ENCODE data around the gene DHX38.
A peak's percentile ranks its signal among the peaks of the same experiment; 100 is the strongest.

DHX38 gene

DNA sequence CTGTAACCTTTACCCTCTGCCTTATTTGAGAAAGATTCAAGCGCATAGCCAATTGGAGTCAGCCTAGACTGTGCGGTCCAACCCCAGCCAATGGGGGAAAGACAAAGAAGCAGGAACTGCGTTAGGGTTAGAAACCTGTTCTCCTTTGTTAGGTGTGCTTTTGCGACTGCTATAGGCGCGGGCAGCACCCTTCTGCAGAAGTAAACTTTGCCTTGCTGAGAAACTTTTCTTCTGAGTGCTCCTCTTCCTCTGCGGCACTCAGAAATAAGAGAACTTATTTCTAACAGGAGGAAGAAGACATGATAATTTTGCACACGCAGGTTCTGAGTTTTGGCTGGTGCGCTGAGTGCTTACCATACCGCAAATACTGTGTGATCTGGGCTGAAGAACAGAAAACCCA is 9.2 kb upstream of the DHX38 start:
- DNase-seq = no peak

DNA sequence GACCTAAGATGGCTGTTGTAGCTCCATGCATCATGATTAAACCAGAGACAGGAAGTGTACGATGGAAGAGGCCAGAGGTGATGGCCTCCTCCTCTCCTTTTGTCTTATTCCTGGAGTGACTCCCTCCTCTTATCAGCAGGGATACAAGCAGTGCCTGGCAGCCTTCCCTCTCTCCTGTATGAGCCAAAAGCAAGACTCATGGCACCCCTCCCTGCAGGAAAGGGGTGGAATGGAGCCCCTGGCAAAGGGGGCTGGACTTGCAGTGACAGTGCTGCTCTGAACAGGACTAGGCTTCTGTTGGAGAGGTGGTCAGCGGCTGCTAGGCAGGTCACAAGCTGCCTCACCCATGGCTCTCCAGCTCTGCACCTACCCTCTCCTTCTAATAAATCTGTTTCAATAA is 8.6 kb upstream of the DHX38 start:
- no peak for DNase-seq

DNA sequence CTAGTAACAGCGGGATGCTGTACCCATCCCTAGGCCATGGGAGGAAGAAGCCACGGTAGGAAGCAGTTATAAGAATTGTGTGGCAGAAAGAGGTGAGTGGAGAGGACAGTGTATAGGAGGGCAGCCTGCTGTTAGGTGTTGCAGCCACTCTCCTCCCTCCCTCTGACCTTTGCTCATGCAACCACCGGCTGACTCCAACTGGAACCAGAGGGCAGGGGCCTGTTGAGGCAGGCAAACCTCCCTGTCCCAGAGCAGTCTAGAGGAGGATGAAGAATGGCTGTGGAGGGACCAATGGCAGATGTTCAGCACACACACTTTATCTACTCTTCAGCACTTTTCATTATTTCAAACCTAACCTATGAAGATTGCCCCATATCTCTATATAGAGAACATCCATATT is 2.4 kb upstream of the DHX38 start:
- no peak for DNase-seq

DNA sequence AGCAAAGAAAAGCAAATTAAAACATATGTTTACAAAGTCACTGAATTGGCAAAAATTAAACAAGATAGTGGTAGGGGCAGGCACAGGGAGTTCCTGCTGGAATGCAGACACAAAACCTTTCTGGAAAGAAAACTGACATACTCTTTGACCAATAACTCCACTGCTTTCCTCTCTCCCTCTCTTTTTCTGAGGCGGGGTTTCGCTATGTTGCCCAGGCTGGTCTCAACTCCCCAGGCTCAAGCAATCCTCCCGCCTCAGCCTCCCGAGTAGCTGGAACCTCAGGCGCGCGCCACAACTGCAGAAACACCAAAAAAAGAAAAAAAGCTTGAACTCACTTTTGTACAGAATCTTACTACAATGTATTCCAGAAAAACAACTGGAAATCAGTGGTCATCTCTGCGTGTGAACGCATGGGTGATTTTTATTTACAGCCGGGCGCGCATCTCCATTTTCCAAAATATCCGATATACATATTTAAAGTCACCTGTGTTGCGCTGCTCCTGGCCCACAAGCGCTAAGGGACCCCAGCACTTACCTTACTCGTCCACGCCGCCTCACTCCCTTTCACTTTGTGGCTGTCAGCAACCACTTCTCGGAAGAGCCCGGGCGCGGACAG is 707 bp upstream of the DHX38 start:
- no peak for DNase-seq

DNA sequence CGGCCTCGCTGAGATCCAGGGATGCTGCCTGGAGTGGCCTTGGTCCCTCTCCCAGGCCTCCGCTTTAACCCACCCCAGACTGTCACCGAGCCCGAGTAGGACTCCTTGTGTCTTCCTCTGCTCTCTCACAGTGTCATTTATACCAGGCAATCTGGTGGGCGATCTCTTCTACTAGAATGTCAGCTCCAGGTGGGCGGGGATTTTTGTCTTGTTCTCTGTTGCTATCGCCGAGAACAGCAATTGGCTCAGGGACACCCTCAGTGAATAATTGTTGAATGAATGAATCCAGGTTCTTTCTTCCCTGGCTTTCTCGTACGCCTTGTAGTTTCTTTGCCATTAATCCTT is 591 bp downstream of the DHX38 start:
- DNase-seq = no peak

DNA sequence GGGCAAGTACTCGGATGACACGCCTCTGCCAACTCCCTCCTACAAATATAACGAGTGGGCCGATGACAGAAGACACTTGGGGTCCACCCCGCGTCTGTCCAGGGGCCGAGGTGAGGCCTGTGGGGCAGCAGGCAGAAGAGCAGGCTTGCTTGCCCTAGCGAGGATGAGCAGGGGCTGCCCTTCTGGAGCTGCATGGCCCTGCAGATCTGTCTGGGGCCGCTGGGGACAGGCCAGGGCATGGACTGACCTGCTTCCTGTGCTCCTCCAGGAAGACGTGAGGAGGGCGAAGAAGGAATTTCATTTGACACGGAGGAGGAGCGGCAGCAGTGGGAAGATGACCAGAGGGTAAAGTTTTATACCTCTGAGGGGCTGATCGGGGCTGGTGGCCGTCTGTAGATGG is 5.3 kb downstream of the DHX38 start:
- DNase-seq = no peak

DNA sequence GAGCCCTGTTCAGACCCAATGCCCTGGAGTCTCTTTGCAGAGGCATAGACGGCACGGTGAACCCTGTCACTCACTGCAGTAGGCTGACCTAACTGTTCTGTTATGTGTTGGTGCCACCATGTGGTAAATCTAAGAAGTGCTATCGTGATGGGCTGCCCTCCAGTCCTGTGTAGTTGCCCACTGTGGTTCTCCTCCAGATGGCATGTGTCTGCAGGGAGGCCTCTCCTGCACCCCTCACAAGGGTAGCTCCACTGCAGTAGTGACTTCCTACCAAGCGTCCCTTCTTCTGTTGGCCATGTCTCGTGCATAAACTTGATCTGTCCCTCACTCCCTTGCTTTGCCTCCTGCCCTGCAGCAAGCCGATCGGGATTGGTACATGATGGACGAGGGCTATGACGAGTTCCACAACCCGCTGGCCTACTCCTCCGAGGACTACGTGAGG is 5.8 kb downstream of the DHX38 start:
- DNase-seq = peak; percentile 2

DNA sequence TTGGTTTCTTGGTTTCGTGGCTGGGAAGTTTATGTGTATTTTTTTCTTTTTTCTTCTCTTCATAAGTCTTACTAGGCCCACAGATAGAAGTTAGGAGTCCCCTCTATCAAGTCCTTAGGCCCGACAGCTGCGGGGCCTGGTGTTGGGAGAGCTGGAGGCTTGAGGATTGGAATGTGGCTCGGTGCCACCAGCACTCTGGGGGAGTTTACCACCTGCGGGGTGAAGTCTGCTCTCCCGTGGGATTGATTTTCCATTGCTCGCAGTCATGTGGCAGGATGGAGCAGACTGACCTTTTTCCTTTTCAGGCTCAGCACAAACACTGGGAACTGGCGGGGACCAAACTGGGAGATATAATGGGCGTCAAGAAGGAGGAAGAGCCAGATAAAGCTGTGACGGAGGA is 7.5 kb downstream of the DHX38 start:
- DNase-seq = no peak

DNA sequence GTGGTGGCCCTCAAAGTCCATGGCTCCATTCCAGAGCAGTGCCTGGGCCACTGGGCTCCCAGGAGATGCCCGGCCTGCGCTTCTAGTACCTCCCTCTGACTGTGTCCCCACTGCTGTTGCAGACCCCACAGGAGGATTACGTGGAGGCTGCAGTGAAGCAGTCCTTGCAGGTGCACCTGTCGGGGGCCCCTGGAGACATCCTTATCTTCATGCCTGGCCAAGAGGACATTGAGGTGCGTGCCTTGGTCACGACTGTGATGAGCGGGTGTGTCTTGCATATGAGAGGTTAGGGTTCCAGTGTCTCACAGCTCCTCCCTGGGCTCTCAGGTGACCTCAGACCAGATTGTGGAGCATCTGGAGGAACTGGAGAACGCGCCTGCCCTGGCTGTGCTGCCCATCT is 11.3 kb downstream of the DHX38 start:
- DNase-seq = no peak

DNA sequence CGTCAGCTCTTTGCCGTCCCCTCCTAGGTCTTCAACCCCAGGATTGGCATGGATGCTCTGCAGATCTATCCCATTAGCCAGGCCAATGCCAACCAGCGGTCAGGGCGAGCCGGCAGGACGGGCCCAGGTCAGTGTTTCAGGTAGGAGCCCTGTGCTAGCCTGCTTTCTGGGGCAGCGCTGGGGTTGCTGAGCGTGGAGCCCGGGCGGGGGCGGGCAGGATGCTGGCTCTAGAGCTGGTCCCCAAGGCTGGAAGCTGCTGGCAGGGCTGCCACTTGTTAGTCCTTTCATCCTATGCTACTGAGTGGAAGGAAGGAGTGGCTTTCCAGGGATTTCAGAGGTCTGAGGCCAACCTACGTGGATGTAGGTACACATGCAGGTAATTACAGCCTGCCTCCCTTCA is 12.3 kb downstream of the DHX38 start:
- no peak for DNase-seq

DNA sequence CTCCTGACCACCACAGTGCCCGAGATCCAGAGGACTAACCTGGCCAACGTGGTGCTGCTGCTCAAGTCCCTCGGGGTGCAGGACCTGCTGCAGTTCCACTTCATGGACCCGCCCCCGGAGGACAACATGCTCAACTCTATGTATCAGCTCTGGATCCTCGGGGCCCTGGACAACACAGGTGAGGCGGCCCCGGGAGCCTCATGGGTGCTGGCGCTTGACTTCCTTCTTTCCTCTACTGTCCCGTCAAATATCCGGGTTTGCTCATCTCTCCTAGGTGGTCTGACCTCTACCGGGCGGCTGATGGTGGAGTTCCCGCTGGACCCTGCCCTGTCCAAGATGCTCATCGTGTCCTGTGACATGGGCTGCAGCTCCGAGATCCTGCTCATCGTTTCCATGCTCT is 13.7 kb downstream of the DHX38 start:
- no peak for DNase-seq

DNA sequence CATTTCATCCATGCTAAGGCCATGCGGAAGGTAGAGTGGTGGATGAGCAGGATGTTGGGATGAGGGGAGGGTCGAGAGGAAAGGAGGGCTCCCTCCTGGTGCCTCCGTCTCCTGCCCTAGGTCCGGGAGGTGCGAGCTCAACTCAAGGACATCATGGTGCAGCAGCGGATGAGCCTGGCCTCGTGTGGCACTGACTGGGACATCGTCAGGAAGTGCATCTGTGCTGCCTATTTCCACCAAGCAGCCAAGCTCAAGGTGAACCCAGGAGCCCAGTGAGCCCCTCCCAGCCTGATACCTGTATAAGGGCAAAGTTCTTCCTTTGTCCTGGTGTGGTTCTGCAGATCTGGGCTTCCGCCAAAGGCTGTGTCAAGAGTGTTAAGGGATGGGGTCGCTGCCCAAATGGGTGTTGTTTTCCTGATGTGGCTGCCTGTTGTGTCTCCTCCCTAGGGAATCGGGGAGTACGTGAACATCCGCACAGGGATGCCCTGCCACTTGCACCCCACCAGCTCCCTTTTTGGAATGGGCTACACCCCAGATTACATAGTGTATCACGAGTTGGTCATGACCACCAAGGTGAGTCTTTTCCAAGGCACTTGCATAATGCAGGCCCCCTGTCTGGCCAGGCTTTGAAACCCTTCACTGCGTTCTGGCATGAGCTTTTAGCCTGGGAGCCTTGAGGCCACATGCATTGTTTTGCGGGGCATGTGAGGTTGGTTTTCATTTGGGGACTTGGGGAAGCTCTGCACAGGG is 14.9 kb downstream of the DHX38 start:
- DNase-seq = no peak

DNA sequence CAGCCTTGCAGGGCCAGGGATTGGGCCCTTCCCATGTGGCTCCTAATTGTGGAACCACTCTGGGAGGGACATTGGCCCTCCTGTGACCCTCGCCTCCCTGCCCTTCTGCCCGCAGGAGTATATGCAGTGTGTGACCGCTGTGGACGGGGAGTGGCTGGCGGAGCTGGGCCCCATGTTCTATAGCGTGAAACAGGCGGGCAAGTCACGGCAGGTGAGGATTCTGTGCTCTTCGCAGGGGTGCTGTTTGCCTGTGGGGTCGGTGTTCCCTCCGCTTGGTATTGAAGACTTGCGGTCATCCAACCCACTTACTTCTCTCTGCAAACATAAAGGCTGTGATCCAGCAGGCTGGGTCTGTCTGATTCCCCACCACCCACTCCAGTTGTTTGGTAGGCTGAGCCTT is 15.7 kb downstream of the DHX38 start:
- no peak for DNase-seq

DNA sequence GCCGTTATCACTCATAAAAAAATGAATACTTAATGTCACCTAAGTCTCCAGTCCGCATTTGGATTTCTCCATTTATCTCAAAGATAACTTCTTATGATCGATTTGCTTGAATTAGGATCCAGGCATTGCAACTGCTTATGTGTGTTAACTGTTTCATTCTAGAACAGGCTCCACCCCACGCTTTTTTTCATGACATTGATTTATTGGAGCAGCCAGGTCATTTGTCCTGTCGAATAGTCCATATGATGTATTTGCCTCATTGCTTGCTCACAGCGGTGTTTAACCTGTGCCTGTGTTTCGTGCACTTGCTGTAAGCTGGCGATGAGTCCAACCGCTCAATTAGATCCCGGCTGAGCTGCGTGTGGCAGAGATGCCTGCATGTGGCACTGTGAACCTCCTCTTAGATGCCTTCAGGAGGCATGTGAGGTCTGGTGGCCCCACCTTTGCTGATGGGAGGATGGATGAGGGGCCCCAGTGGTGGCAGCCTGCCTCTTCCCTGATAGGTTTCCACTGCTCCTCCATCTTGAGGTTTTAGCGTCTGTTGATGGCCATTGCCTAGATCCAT is 16.4 kb downstream of the DHX38 start:
- DNase-seq = no peak

DNA sequence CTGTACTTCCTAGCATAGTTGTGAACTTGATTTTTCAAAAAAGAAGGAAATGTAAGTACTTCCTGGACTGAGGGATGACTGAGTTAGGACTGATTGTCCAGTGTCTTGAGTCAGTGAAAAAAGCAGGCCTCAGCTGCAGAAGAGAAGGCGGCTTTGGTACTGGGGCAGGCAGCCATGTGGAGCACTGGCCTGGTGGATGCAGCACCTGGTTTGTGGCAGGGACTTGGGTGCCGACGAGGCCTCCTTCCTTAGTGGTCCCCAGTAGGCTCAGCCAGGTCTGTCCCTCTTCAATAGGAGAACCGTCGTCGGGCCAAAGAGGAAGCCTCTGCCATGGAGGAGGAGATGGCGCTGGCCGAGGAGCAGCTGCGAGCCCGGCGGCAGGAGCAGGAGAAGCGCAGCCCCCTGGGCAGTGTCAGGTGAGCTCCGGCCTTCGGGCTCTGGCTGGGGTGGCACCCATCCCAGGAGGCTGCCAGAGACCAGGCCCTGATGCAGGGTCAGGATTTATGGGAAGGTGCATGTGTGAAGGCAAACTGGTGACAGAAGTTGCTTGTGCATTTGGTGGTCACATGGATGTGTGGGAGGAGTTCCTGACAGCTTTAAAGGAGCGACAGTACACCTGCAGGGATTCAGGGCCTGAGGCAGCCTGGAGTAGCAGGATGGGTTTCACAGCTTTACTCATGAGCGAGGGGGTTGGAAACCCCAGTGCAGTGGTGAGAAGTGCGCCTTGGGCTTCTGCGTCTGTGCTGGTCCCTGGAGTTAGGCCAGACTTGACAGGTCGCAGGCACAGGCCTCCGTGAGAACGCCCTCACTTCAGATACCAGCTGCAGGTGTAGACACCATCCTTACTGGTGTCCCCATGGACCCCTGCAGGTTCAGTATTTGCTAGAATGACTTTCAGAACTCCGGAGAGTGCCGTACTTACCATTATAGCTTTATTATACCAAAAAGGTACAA is 17.3 kb downstream of the DHX38 start:
- no peak for DNase-seq

DNA sequence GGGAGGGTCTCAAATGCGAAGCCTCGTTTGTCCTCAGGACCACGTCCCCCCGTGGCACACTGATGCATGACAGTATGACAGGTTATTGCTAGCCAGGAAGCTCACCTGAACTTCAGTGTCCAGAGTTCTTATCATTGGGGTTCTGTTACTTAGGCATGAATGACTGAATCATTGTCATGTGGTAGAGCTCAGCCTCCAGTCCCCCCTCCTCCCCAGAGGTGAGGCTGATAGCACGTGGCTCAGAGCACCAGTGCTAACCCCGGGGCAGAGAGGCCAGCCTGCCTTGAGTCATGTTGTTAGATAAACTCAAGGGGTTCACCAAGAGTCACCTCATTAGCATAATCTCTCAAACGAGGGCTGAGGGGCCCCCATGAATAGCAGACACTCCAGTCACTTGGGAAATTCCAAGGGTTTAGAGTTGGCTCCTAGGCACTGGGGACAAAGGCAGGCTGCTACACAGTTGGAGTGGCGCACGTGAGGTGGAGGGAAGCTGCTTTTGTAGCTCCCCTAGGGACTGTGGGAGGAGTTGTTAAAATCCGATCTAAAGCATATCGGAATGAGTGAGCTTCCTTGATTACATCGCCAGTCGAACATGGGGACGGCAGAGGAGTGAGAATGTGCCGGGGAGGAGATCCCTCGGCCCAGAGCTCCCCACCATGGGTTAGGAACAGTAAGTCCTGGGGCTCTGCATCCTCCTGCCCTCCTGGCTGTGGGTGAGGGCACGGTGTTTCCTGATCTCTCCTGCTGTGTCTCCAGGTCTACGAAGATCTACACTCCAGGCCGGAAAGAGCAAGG is 18.2 kb downstream of the DHX38 start:
- DNase-seq = no peak

DNA sequence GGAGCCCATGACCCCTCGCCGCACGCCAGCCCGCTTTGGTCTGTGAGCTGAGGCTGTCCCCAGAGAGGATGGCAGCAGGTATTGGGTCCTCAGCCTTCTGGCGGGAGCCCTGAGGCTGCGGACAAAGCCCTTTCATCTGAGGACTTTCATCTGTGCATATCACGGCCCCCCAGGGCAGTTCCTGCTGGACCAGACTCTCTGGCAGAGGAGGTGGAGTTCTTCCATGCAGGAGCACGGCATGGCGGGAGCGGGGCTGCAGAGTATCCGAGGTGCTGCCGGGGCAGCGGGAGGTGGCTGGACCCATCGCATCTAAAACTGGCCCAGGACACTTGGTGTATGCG is 18.8 kb downstream of the DHX38 start:
- DNase-seq = no peak

DNA sequence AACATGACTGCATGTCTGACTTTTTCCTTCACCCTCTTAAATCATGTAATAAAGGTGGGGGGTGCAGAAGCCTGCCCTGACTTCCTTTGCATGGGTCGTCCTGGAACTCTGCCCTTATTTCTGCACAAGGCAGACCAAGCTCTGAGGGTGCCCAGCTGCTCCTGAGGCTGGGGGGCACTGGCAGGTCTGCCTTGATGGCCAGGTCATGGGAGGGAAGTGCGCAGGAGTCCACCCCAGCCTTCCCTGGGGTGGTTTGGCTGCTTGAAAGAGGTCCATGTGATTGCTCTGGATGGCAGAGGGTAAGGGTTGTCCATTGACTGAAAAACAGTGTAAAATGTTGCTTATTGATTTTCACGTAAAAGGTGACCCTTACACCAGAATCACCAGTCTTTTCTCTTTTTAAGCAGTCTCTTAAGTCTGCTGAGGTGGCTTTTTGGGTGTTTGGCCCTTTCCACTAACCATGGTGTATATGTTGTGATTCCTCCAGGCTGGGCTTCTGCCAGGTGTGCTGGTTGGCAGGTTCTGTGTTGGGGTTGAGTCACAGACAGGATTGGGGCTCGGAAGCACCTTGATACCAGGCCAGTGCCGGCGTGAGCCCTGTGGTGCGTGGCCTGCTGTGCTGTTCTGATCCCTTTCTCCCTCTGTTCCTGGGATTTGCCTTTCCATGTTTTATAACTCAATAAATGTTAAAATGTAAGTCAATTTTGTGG is 19.4 kb downstream of the DHX38 start:
- no peak for DNase-seq

DNA sequence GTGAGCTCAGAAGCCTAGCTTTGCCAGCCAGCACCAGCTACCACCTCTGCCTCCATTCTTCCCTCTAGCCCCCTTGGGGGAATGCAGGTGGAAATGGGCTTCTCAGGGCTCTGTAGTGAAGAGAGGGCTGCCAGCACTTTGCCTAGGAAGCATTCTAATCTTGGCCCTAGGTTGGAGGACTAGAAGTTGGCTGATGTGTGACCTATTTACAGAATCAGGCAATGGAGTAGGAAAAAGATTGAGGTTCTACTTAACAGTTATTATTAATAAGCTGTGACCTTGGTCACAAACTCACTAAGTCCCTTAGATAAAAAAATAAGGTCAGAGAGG is 19.9 kb downstream of the DHX38 start:
- DNase-seq = no peak

DNA sequence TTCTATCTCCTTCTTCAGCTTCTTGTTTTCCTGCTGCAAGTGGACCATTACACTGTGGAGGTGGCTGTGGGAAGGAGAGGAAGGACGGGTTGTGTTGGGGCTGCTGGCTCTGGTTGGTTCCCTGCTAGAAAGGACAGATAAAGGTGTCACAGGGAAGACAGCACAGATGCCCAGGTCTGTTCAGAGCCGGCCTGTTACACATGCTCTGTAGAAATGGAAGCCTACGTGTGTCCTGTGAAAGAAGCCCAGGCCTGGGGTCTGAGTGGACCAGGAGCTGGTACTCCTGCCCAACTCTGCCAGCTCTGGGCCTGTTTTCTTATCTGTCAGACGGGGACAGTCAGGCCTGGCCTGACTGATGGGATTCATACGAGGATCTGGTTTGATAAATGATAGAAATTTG is 26.4 kb downstream of the DHX38 start:
- DNase-seq = no peak

DNA sequence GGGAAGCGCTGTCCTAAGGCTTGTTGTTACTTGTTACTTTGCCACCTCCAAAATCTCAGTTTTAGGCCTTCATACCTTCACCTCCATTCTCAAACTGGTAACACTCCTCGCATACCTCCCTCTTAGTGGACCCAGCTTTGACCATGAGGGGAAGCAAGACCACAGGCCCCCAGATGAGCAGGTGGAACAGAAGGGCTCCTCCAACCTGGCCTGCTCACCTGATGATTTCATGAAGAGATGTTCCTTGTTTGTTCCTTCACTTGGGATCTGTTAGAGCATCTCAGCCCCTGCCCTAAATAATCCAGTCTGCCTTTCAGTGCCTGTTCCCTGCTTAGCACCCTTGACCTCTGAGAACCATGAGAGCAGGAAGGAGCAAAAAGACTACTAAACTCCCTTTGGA is 28.7 kb downstream of the DHX38 start:
- DNase-seq = no peak

DNA sequence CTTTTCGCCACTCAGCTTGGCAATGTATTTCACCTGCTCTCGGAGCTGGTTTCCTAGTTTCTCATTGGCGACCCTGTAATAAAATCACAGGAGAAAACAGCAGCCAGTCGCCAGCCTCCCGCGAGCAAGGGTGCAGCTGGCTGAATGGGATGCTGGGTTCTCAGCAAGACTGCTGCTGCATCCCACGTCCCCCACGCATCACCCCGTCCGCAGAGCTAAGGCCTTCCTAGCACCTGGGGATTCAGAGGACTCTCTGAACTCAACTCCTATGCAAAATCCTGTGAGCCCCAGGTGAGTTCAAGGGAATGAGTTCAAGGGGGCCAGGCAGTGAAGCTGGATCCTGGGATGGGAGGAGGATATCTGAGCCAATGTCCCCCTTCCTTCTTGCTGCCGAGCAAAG is 29.3 kb downstream of the DHX38 start:
- no peak for DNase-seq
